ENCODE results near the gene MLEC.

- TF ChIP-seq CTCF (IDR thresholded peaks at IDR 0.05) (no peak), POLR2A (IDR thresholded peaks at IDR 0.05) (no peak)
Observed at GRCh38 chr12:120659151-120659525, 27.8 kb upstream of the MLEC start.
